ENCODE measurements around the gene RALY. TPM values are rescaled to one million over a fixed set of nuclear protein-coding genes. Genes with fewer than 3 reads are reported as not detected.

Gene RALY
- total and polyA plus RNA-seq, 3 experiments from 2014 or later: 159 to 230 (median 160) TPM

DNA sequence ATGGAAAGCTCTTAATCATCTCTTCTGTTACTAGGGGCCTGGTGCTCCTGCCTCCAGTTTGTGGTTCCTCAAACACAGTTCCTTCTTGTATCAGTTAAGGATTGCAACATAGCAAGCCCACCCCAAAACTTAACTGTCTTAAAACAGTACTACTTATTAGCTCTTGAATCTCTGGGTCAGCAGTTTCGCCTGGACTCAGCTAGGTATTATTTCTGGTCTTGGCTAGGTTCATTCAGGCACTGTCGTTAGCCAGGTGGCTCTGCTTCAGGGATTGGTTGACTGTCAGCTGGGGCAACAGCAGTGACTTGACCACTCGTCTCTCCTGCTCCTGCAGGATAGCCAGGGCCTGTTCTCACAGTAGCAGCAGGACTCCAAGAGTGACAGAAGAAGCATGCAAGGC is 30.0 kb upstream of the RALY start:
- no peaks in the 10 kb centered on the region for H3K4me1 ChIP-seq (ENCODE audit: insufficient read depth, low read length)
- no peak for DNase-seq
- H3K9me3 ChIP-seq (ENCODE audit: low read length): no peaks in the 10 kb centered on the region
- no peaks in the 10 kb centered on the region for H3K36me3 Mint-ChIP-seq
- no peak overlapping the region for H3K4me3 ChIP-seq (ENCODE audit: low read length)
- no peaks in the 10 kb centered on the region for H3K9me3 Mint-ChIP-seq
- CTCF ChIA-PET: no interaction called here
- H3K27me3 Mint-ChIP-seq: peaks cover 0 to 6% of the 10 kb centered on the region in 2 donors
- H3K4me1 Mint-ChIP-seq: no peaks in the 10 kb centered on the region
- POLR2A ChIA-PET: no interaction called here
- no peak overlapping the region for H3K27ac ChIP-seq (ENCODE audit: low read depth, low read length)
- H3K27ac Mint-ChIP-seq: peak overlapping the region in 1 of 8 donors; percentile 44
- H3K4me3 Mint-ChIP-seq: no peak overlapping the region
- H3K27me3 ChIP-seq (ENCODE audit: insufficient read depth, low read length, poor library complexity, severe bottlenecking): no peaks in the 10 kb centered on the region
- H3K36me3 ChIP-seq (ENCODE audit: insufficient read depth, low read length): no peaks in the 10 kb centered on the region

DNA sequence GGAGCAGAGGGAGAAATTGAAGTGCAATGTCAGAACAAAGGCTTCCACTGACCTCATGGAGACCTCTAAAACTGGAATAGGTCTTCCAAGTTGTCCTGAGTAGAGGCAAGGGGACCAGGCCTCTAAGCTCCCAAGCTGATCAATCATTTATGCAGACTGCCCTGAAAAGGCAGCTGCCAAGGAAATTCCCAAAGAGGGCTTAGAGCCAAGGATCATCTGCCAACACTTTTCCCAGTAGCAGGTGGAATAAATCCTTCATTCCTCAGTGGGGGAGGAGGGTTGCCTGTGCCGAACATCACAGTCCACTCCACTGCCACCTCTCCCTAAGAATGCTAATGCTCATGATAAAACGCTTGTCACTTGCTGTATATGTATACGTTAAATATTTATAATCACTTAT is 29.3 kb upstream of the RALY start:
- no peak overlapping the region for H3K4me3 Mint-ChIP-seq
- H3K36me3 Mint-ChIP-seq: no peaks in the 10 kb centered on the region
- H3K27ac ChIP-seq (ENCODE audit: low read depth, low read length): no peak overlapping the region
- no peaks in the 10 kb centered on the region for H3K27me3 ChIP-seq (ENCODE audit: insufficient read depth, low read length, poor library complexity, severe bottlenecking)
- peaks cover 0 to 7% of the 10 kb centered on the region in 2 donors for H3K27me3 Mint-ChIP-seq
- no peak overlapping the region for H3K27ac Mint-ChIP-seq
- no peaks in the 10 kb centered on the region for H3K9me3 Mint-ChIP-seq
- H3K9me3 ChIP-seq (ENCODE audit: low read length): no peaks in the 10 kb centered on the region
- H3K36me3 ChIP-seq (ENCODE audit: insufficient read depth, low read length): no peaks in the 10 kb centered on the region
- no peaks in the 10 kb centered on the region for H3K4me1 Mint-ChIP-seq
- ChIA-PET POLR2A (no interaction called here), CTCF (interaction anchor here (0.9 kb wide), 1 partner anchor 49 kb away, joined by 3 read pairs; no protein-coding TSS in a partner anchor)
- no peak overlapping the region for H3K4me3 ChIP-seq (ENCODE audit: low read length)
- DNase-seq: no peak
- H3K4me1 ChIP-seq (ENCODE audit: insufficient read depth, low read length): no peaks in the 10 kb centered on the region

- Mint-ChIP-seq H3K27ac (no peak overlapping the region), H3K27me3 (peaks cover 0 to 7% of the 10 kb centered on the region in 2 donors), H3K9me3 (no peaks in the 10 kb centered on the region), H3K4me3 (no peak overlapping the region), H3K4me1 (no peaks in the 10 kb centered on the region), H3K36me3 (no peaks in the 10 kb centered on the region)
- ChIA-PET POLR2A (no interaction called here), CTCF (no interaction called here)
- no peaks in the 10 kb centered on the region for H3K9me3 ChIP-seq (ENCODE audit: low read length)
- DNase-seq: no peak
- no peaks in the 10 kb centered on the region for H3K36me3 ChIP-seq (ENCODE audit: insufficient read depth, low read length)
- no peak overlapping the region for H3K4me3 ChIP-seq (ENCODE audit: low read length)
- no peaks in the 10 kb centered on the region for H3K27me3 ChIP-seq (ENCODE audit: insufficient read depth, low read length, poor library complexity, severe bottlenecking)
- H3K27ac ChIP-seq (ENCODE audit: low read depth, low read length): no peak overlapping the region
- no peaks in the 10 kb centered on the region for H3K4me1 ChIP-seq (ENCODE audit: insufficient read depth, low read length)
These were observed 26.6 kb upstream of the RALY start for GRCh38 chr20:33967126-33967525.

DNA sequence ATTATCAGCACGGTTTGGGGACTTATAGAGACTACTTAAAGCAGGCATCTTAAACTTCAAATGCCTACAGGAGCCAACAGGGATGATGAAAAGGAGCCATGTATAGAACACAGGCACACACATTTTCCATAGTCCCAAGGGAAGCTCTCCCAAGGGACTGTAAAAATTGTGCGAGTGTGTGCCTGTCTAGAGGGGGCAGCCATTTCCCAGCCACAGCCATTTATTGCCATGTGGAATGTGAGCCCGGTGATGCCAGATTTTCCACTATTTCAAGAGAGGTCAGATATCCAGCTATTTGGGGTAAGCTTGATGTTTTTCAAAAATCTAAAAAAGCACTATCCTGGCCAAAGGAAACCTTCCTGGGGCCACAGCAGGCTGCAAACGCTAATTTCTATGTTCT is 24.1 kb upstream of the RALY start:
- Histone ChIP-seq H3K27ac (ENCODE audit: low read depth, low read length) (no peak overlapping the region), H3K4me1 (ENCODE audit: insufficient read depth, low read length) (no peaks in the 10 kb centered on the region), H3K9me3 (ENCODE audit: low read length) (no peaks in the 10 kb centered on the region), H3K36me3 (ENCODE audit: insufficient read depth, low read length) (no peaks in the 10 kb centered on the region), H3K27me3 (ENCODE audit: insufficient read depth, low read length, poor library complexity, severe bottlenecking) (no peaks in the 10 kb centered on the region), H3K4me3 (ENCODE audit: low read length) (no peak overlapping the region)
- no peak overlapping the region for H3K27ac Mint-ChIP-seq
- peaks cover 0 to 7% of the 10 kb centered on the region in 2 donors for H3K27me3 Mint-ChIP-seq
- CTCF ChIA-PET: interaction anchor here (1.3 kb wide), 1 partner anchor 102 kb away, joined by 3 read pairs; no protein-coding TSS in a partner anchor
- no peaks in the 10 kb centered on the region for H3K9me3 Mint-ChIP-seq
- no peaks in the 10 kb centered on the region for H3K4me1 Mint-ChIP-seq
- no peak overlapping the region for H3K4me3 Mint-ChIP-seq
- no peaks in the 10 kb centered on the region for H3K36me3 Mint-ChIP-seq
- DNase-seq: no peak
- POLR2A ChIA-PET: no interaction called here

DNA sequence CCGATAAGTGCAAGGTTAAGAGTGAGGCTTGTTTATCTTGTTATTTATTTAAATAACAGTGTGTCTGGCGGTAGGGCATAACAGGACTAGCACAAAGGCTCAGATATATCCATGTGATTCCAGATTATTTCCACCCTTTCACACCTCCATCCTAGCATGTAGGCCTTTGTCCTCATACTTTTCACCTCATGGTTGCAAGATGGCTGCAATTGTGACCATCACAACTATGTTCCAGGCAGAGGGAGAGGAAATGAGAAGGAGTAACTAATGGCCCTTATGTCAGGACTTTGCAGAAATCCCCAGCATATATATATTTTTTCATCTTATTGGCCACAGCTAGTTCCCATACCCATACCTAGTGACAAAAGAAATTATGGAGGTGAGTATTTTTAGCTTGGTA is 23.5 kb upstream of the RALY start:
- H3K9me3 ChIP-seq (ENCODE audit: low read length): no peaks in the 10 kb centered on the region
- no peaks in the 10 kb centered on the region for H3K9me3 Mint-ChIP-seq
- no peak for DNase-seq
- no peaks in the 10 kb centered on the region for H3K36me3 ChIP-seq (ENCODE audit: insufficient read depth, low read length)
- H3K36me3 Mint-ChIP-seq: no peaks in the 10 kb centered on the region
- no peak overlapping the region for H3K4me3 Mint-ChIP-seq
- ChIA-PET POLR2A (no interaction called here), CTCF (interaction anchor here (1.3 kb wide), 1 partner anchor 102 kb away, joined by 3 read pairs; no protein-coding TSS in a partner anchor)
- no peaks in the 10 kb centered on the region for H3K4me1 Mint-ChIP-seq
- no peaks in the 10 kb centered on the region for H3K27me3 ChIP-seq (ENCODE audit: insufficient read depth, low read length, poor library complexity, severe bottlenecking)
- no peaks in the 10 kb centered on the region for H3K4me1 ChIP-seq (ENCODE audit: insufficient read depth, low read length)
- H3K4me3 ChIP-seq (ENCODE audit: low read length): no peak overlapping the region
- H3K27ac ChIP-seq (ENCODE audit: low read depth, low read length): no peak overlapping the region
- peaks cover 0 to 3% of the 10 kb centered on the region in 2 donors for H3K27me3 Mint-ChIP-seq
- H3K27ac Mint-ChIP-seq: no peak overlapping the region

DNA sequence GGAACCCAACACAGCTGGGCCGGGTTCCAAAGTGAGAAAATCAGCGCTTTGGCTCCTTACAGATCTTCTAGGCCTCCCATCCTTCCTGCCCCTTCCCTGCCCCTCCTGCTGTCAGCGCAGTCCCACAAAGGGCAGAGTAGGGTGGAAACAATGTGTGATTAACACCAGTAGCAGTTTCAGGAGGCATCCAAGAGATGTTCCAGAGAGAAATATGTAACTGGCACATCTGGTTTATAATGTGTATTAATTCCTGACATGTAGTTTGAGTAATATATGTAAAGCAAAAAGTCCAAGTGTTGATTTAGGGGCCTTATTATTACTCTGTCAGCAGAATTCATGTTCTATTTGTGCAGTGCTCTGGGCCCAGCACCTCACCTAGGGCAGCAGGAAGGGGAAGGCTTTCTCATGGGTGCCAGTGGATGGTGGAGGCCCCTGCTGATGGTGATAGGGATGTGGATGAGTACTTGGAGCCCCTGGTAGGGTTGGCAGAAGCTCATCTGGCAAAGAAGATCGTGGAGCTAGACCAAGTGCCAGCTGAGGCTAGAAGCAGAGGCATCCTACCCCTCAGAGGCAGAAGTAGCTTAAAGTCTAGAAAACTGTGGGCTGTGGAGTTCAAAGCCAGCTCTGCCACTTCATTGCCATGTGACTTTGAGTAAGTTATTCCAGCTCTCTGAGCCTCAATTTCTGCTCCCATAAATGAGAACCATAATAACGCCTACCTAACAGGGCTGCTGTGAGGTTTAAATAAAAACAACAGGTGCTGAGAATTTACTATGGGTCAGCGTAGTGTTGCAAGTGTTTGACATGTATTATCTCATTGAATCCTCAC is 22.4 kb upstream of the RALY start:
- no peaks in the 10 kb centered on the region for H3K4me1 Mint-ChIP-seq
- no peak overlapping the region for H3K4me3 ChIP-seq (ENCODE audit: low read length)
- H3K4me3 Mint-ChIP-seq: no peak overlapping the region
- peaks cover 0 to 3% of the 10 kb centered on the region in 2 donors for H3K27me3 Mint-ChIP-seq
- H3K27me3 ChIP-seq (ENCODE audit: insufficient read depth, low read length, poor library complexity, severe bottlenecking): no peaks in the 10 kb centered on the region
- H3K4me1 ChIP-seq (ENCODE audit: insufficient read depth, low read length): no peaks in the 10 kb centered on the region
- no peak for DNase-seq
- H3K27ac ChIP-seq (ENCODE audit: low read depth, low read length): no peak overlapping the region
- POLR2A ChIA-PET: no interaction called here
- peak overlapping the region in 1 of 8 donors; percentile 91 for H3K27ac Mint-ChIP-seq
- CTCF ChIA-PET: interaction anchor here (0.9 kb wide), 1 partner anchor 132 kb away, joined by 3 read pairs; no protein-coding TSS in a partner anchor
- H3K36me3 ChIP-seq (ENCODE audit: insufficient read depth, low read length): no peaks in the 10 kb centered on the region
- no peaks in the 10 kb centered on the region for H3K9me3 ChIP-seq (ENCODE audit: low read length)
- no peaks in the 10 kb centered on the region for H3K36me3 Mint-ChIP-seq
- H3K9me3 Mint-ChIP-seq: no peaks in the 10 kb centered on the region

DNA sequence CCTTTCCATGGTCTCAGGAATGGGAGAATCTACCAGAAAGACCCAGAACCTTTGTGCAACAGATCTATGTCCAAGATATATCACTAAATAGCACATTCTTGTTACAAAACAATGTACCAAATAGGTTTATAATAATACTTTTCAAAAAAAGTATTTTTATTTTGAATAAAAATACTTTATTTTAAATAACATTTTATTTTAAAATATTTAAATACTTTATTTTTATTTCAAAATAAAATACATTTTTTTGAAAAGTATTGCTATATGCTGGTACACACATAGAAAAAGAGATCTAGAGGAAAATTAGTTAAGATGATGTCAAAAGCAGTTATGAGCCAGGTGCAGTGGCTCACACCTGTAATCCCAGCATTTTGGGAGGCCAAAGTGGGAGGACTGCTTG is 16.8 kb upstream of the RALY start:
- Histone ChIP-seq H3K27ac (ENCODE audit: low read depth, low read length) (no peak overlapping the region), H3K9me3 (ENCODE audit: low read length) (no peaks in the 10 kb centered on the region), H3K4me3 (ENCODE audit: low read length) (no peak overlapping the region), H3K4me1 (ENCODE audit: insufficient read depth, low read length) (no peaks in the 10 kb centered on the region), H3K27me3 (ENCODE audit: insufficient read depth, low read length, poor library complexity, severe bottlenecking) (peaks cover 4% of the 10 kb centered on the region), H3K36me3 (ENCODE audit: insufficient read depth, low read length) (no peaks in the 10 kb centered on the region)
- DNase-seq: no peak
- ChIA-PET POLR2A (no interaction called here), CTCF (no interaction called here)
- H3K27me3 Mint-ChIP-seq: peaks cover 9 to 37% of the 10 kb centered on the region in 2 donors
- H3K36me3 Mint-ChIP-seq: peaks cover 0 to 7% (median 0%) of the 10 kb centered on the region in 3 donors
- peaks cover 0 to 6% (median 4%) of the 10 kb centered on the region in 5 donors for H3K9me3 Mint-ChIP-seq
- H3K4me3 Mint-ChIP-seq: no peak overlapping the region
- no peak overlapping the region for H3K27ac Mint-ChIP-seq
- H3K4me1 Mint-ChIP-seq: no peaks in the 10 kb centered on the region

- Mint-ChIP-seq H3K9me3 (peaks cover 0 to 6% (median 4%) of the 10 kb centered on the region in 5 donors), H3K27ac (no peak overlapping the region), H3K36me3 (peaks cover 0 to 7% (median 0%) of the 10 kb centered on the region in 3 donors), H3K4me1 (no peaks in the 10 kb centered on the region), H3K27me3 (peaks cover 9 to 37% of the 10 kb centered on the region in 2 donors), H3K4me3 (no peak overlapping the region)
- H3K27me3 ChIP-seq (ENCODE audit: insufficient read depth, low read length, poor library complexity, severe bottlenecking): peaks cover 4% of the 10 kb centered on the region
- no peak overlapping the region for H3K4me3 ChIP-seq (ENCODE audit: low read length)
- CTCF ChIA-PET: no interaction called here
- no peaks in the 10 kb centered on the region for H3K4me1 ChIP-seq (ENCODE audit: insufficient read depth, low read length)
- POLR2A ChIA-PET: no interaction called here
- H3K36me3 ChIP-seq (ENCODE audit: insufficient read depth, low read length): no peaks in the 10 kb centered on the region
- no peak for DNase-seq
- no peak overlapping the region for H3K27ac ChIP-seq (ENCODE audit: low read depth, low read length)
- no peaks in the 10 kb centered on the region for H3K9me3 ChIP-seq (ENCODE audit: low read length)
These were observed 16.2 kb upstream of the RALY start for GRCh38 chr20:33977535-33977934.

Measured in CD8-positive, alpha-beta memory T cell (primary cell).